ENCODE results near the gene AQP10. TPM values are rescaled to one million over a fixed set of nuclear protein-coding genes. Genes with fewer than 3 reads are reported as not detected.

Gene AQP10
- total and polyA plus RNA-seq, 2 of the 4 experiments (the other 2 are of a cell fraction) = not detected

DNA sequence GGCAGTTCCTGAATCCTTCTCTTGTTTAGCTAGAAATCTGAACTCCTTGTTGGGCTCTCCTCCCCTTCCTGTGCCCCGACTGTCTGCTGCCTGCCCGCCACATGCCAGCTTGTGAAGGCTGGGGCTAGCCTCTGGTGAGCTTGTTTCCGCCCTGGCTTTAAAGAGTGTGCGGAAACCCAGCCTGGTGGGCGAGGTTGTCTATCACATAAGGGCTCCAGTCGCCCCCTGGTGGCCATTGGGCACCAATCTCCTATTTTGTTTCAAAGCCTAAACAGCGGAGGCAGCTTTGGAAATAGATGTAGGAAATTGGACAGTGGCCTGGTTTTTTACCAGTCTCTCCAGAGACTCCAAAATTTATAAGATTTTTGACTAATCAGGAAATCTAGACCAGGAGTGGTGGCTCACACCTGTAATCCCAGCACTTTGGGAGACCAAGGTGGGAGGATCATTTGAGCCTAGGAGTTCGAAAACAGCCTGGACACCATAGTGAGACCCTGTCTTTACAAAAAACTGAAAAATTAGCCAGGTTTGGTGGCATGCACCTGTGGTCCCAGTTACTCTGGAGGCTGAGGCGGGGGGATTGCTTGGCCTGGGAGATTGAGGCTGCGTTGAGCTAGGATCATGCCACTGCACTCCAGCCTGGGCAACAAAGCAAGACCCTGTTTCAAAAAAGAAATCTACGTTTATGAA is 14.3 kb downstream of the AQP10 start:
- Histone ChIP-seq H3K27ac (ENCODE audit: insufficient read depth, low read length) (peak overlapping the region; percentile 86), H4K5ac (ENCODE audit: low read depth, low read length) (peak overlapping the region; percentile 45; the same call in 1 of the 2 replicates), H3K79me1 (ENCODE audit: low read depth in 1 of 2, low read length in 2 of 2) (peaks cover 15 to 44% of the 10 kb centered on the region in 2 experiments), H4K8ac (ENCODE audit: low read depth in 2 of 2, low read length in 2 of 2) (peak overlapping the region in 1 of 2 experiments; percentile 20; a peak in 1 of 4 replicates), H3K4me2 (ENCODE audit: low read depth, low read length) (no peak overlapping the region), H3K23ac (ENCODE audit: low read depth, low read length) (no peak overlapping the region), H3K18ac (ENCODE audit: low read depth, low read length) (peak overlapping the region; percentile 8; the same call in 1 of the 2 replicates), H2AK5ac (ENCODE audit: low read depth, low read length) (0 out of 2 replicates have a peak overlapping the region, but pooled peaks have one; percentile 6), H3K36me3 (ENCODE audit: control insufficient read depth, insufficient read depth, low read length) (peaks cover 63% of the 10 kb centered on the region), H2BK20ac (ENCODE audit: low read depth, low read length) (0 out of 2 replicates have a peak overlapping the region, but pooled peaks have one; percentile 13), H2AFZ (replicated peaks; ENCODE audit: low read length, poor library complexity) (no peak overlapping the region), H2BK5ac (ENCODE audit: low read depth, low read length, poor library complexity, severe bottlenecking) (peak overlapping the region; percentile 54), H3K9me1 (ENCODE audit: insufficient read depth, low read length) (peaks cover 6% of the 10 kb centered on the region; the same call in 1 of the 2 replicates), H3K27me3 (ENCODE audit: control insufficient read depth, insufficient read depth, low read length) (no peaks in the 10 kb centered on the region), H3K4me1 (ENCODE audit: control insufficient read depth, insufficient read depth, low read length) (peaks cover 10% of the 10 kb centered on the region), H4K91ac (ENCODE audit: insufficient read depth, low read depth, low read length) (peak overlapping the region; percentile 2; the same call in 1 of the 2 replicates), H2AK9ac (replicated peaks; ENCODE audit: low read depth, low read length, poor library complexity) (peak overlapping the region; percentile 19), H2BK120ac (ENCODE audit: low read depth, low read length) (peak overlapping the region; percentile 62; the same call in 1 of the 2 replicates), H2BK15ac (ENCODE audit: low read depth, low read length) (peak overlapping the region; percentile 18; the same call in 1 of the 3 replicates), H4K20me1 (ENCODE audit: insufficient read depth, low read length) (peaks cover 22% of the 10 kb centered on the region; the same call in 1 of the 2 replicates), H3K9me3 (ENCODE audit: control insufficient read depth, insufficient read depth, low read length) (no peaks in the 10 kb centered on the region), H3K4me3 (ENCODE audit: insufficient read depth, low read depth, low read length) (no peak overlapping the region), H3K9ac (ENCODE audit: low read depth, low read length) (peak overlapping the region; percentile 8; the same call in 1 of the 2 replicates), H3K4ac (ENCODE audit: low read depth, low read length) (peak overlapping the region; percentile 70), H3K14ac (replicated peaks; ENCODE audit: low read depth, low read length) (no peak overlapping the region), H3K56ac (ENCODE audit: extremely low read depth, insufficient read depth, low read length) (peak overlapping the region; percentile 47; the same call in 1 of the 2 replicates)
- in situ Hi-C loops (cut with MboI; ENCODE audit: low sequenced_read_pairs) (loop anchor here (5.0 kb wide), 1 partner anchor 63 kb away; the partner anchor contains the start of gene HAX1), dilution Hi-C loops (cut with HindIII; ENCODE audit: low sequenced_read_pairs, unreplicated experiment) (no loop called here), intact Hi-C loops (cut with micrococcal nuclease) (loop anchor here (1.0 kb wide), 2 partner anchors 9 to 63 kb away; partner anchors contain the start of gene HAX1)
- peak; percentile 83 for ATAC-seq (ENCODE audit: low read depth)
- DNase-seq = peak; percentile 82
- WGBS, 2 experiments (ENCODE audit: extremely low coverage in 2 of 2, insufficient read length in 1 of 2) = 100% methylated on average over 1 of the region's 11 CpGs; no CpG with 5 or more reads in 1 of the 2 experiments
- no TSS peak for BruUV-seq (replicated peaks)
- no peak for TF ChIP-seq BHLHE40 (IDR thresholded peaks at IDR 0.05; ENCODE audit: low read depth, low read length)
- no peak for TF ChIP-seq NFE2L2 (IDR thresholded peaks at IDR 0.05; ENCODE audit: low read depth, low read length)
- 0 out of 2 replicates have a peak, but pooled peaks have one; percentile 16 for TF ChIP-seq MXI1 (IDR thresholded peaks at IDR 0.05; ENCODE audit: borderline replicate concordance, low read depth, low read length)
- TF ChIP-seq CHD1 (IDR thresholded peaks at IDR 0.05; ENCODE audit: low read depth, low read length) = no peak
- TF ChIP-seq, protein P1, sequence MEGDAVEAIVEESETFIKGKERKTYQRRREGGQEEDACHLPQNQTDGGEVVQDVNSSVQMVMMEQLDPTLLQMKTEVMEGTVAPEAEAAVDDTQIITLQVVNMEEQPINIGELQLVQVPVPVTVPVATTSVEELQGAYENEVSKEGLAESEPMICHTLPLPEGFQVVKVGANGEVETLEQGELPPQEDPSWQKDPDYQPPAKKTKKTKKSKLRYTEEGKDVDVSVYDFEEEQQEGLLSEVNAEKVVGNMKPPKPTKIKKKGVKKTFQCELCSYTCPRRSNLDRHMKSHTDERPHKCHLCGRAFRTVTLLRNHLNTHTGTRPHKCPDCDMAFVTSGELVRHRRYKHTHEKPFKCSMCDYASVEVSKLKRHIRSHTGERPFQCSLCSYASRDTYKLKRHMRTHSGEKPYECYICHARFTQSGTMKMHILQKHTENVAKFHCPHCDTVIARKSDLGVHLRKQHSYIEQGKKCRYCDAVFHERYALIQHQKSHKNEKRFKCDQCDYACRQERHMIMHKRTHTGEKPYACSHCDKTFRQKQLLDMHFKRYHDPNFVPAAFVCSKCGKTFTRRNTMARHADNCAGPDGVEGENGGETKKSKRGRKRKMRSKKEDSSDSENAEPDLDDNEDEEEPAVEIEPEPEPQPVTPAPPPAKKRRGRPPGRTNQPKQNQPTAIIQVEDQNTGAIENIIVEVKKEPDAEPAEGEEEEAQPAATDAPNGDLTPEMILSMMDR (conservative IDR thresholded peaks at IDR 0.05; ENCODE audit: low read depth, low read length) = peak; percentile 86
- no peak for TF ChIP-seq RCOR1 (IDR thresholded peaks at IDR 0.05; ENCODE audit: insufficient replicate concordance, low read length)
- TF ChIP-seq, protein P2, sequence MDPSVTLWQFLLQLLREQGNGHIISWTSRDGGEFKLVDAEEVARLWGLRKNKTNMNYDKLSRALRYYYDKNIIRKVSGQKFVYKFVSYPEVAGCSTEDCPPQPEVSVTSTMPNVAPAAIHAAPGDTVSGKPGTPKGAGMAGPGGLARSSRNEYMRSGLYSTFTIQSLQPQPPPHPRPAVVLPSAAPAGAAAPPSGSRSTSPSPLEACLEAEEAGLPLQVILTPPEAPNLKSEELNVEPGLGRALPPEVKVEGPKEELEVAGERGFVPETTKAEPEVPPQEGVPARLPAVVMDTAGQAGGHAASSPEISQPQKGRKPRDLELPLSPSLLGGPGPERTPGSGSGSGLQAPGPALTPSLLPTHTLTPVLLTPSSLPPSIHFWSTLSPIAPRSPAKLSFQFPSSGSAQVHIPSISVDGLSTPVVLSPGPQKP (IDR thresholded peaks at IDR 0.05; ENCODE audit: borderline replicate concordance, low read depth, low read length) = no peak
- peak; percentile 82 for TF ChIP-seq SMC3 (IDR thresholded peaks at IDR 0.05; ENCODE audit: low read depth, low read length)
- TF ChIP-seq RAD21 (IDR thresholded peaks at IDR 0.05; ENCODE audit: low read length) = peak; percentile 76
- no peak for TF ChIP-seq MAFK (IDR thresholded peaks at IDR 0.05; ENCODE audit: low read depth, low read length)
- TF ChIP-seq FOS (IDR thresholded peaks at IDR 0.05; ENCODE audit: low read depth, low read length) = no peak
- no peak; the same call in 1 of the 2 replicates for TF ChIP-seq MAZ (IDR thresholded peaks at IDR 0.05; ENCODE audit: borderline replicate concordance, low read depth, low read length)
- ChIA-PET CTCF (interaction anchor here (0.6 to 2.0 kb wide), 19 partner anchors 9 to 136 kb away, joined by 3 to 23 read pairs (median 4); partner anchors contain the start of gene ATP8B2), POLR2A (ENCODE audit: unreplicated experiment) (interaction anchor here (1.0 kb wide), 1 partner anchor 9 kb away, joined by 7 read pairs; no protein-coding TSS in a partner anchor)

All from IMR-90 (cell line).